ENCODE data around the gene MBD3.

Gene MBD3

GRCh38 chr19:1605236-1606137 is 12.8 kb upstream of the MBD3 start, which contains the start of gene UQCR11 (continued):
- TF ChIP-seq KLF7 (tag by site-specific recombination; IDR thresholded peaks at IDR 0.05; ENCODE audit: borderline replicate concordance), result no peak
- TF ChIP-seq ZNF626 (tag by site-specific recombination; IDR thresholded peaks at IDR 0.05), result no peak
- no peak for TF ChIP-seq ZNF26 (tag by site-specific recombination; IDR thresholded peaks at IDR 0.05)
- TF ChIP-seq ZNF76 (tag by site-specific recombination; IDR thresholded peaks at IDR 0.05; ENCODE audit: borderline replicate concordance, low read depth), result peak; percentile 72; the same call in 1 of the 2 replicates
- peak; percentile 79 for TF ChIP-seq ZXDB (tag by site-specific recombination; IDR thresholded peaks at IDR 0.05)
- TF ChIP-seq ZNF248 (tag by site-specific recombination; IDR thresholded peaks at IDR 0.05), result no peak

GRCh38 chr19:1602091-1602707 is 9.5 kb upstream of the MBD3 start:
- H3K27ac ChIP-seq (ENCODE audit: extremely low read depth, low read depth, low read length), result no peak overlapping the region

GRCh38 chr19:1601613-1602064 is 9.0 kb upstream of the MBD3 start:
- Histone ChIP-seq H3K27ac (ENCODE audit: extremely low read depth, low read depth, low read length) (no peak overlapping the region), H3K9me3 (ENCODE audit: control insufficient read depth, insufficient read depth, low read depth, low read length) (no peaks in the 10 kb centered on the region), H3K36me3 (ENCODE audit: control insufficient read depth in 2 of 2, insufficient read depth in 1 of 2, low read length in 2 of 2) (peaks cover 13 to 51% of the 10 kb centered on the region in 2 experiments; a peak in 2 of 3 replicates), H3K4me3 (ENCODE audit: low read depth, low read length) (no peak overlapping the region), H3K4me1 (ENCODE audit: control insufficient read depth, insufficient read depth, low read length) (no peaks in the 10 kb centered on the region)
- TF ChIP-seq ZEB2 (tag by site-specific recombination; IDR thresholded peaks at IDR 0.05) (no peak), ZBTB11 (tag by site-specific recombination; conservative IDR thresholded peaks at IDR 0.05; ENCODE audit: low read depth) (no peak), PRDM4 (tag by site-specific recombination; IDR thresholded peaks at IDR 0.05) (no peak), ZNF18 (tag by site-specific recombination; IDR thresholded peaks at IDR 0.05) (peak; percentile 69; the same call in 1 of the 2 replicates)
- POLR2A ChIA-PET, result interaction anchor here (0.7 to 2.3 kb wide), 2 partner anchors 9 to 31 kb away, joined by 6 read pairs; partner anchors contain the start of gene MBD3
- CTCF ChIA-PET, result interaction anchor here (0.6 to 0.8 kb wide), 3 partner anchors 194 to 277 kb away, joined by 3 read pairs; no protein-coding TSS in a partner anchor

More at GRCh38 chr19:1602091-1602707, 9.5 kb upstream of the MBD3 start:
- H3K4me1 ChIP-seq (ENCODE audit: control insufficient read depth, insufficient read depth, low read length), result no peaks in the 10 kb centered on the region
- H3K36me3 ChIP-seq (ENCODE audit: control insufficient read depth in 2 of 2, insufficient read depth in 1 of 2, low read length in 2 of 2), result peaks cover 7 to 45% of the 10 kb centered on the region in 2 experiments; a peak in 2 of 3 replicates
- POLR2A ChIA-PET, result interaction anchor here (2.3 kb wide), 1 partner anchor 9 kb away, joined by 6 read pairs; the partner anchor contains the start of gene MBD3
- CTCF ChIA-PET, result interaction anchor here (0.6 to 0.7 kb wide), 3 partner anchors 165 to 278 kb away, joined by 3 read pairs; no protein-coding TSS in a partner anchor
- no peak overlapping the region for H3K4me3 ChIP-seq (ENCODE audit: low read depth, low read length)
- TF ChIP-seq ZNF223 (tag by site-specific recombination; IDR thresholded peaks at IDR 0.05) (no peak), GLIS1 (tag by site-specific recombination; IDR thresholded peaks at IDR 0.05) (peak; percentile 16; the same call in 1 of the 2 replicates), ZNF335 (tag by site-specific recombination; conservative IDR thresholded peaks at IDR 0.05) (peak; percentile 55)
- H3K9me3 ChIP-seq (ENCODE audit: control insufficient read depth, insufficient read depth, low read depth, low read length), result no peaks in the 10 kb centered on the region

All from HEK293 (cell line).